GM12872 (cell line): ENCODE data around the gene ENPP5.

Experiments
- CTCF ChIP-seq: IDR thresholded peaks from 3 replicates; pipeline ENCODE4 v1.5.1; 2011; ENCODE audit warnings: low read depth, mild to moderate bottlenecking, low read length, moderate library complexity; ENCODE audit not compliant: insufficient read depth

Gene ENPP5

GRCh38 chr6:46136831-46137230 is 33.9 kb downstream of the ENPP5 start:
- no peak for TF ChIP-seq CTCF

GRCh38 chr6:46135176-46135575 is 35.6 kb downstream of the ENPP5 start:
- TF ChIP-seq CTCF, result no peak

- no peak for TF ChIP-seq CTCF
Measured at GRCh38 chr6:46134216-46134615, 36.6 kb downstream of the ENPP5 start.

- no peak for TF ChIP-seq CTCF
Measured at GRCh38 chr6:46130666-46131065, 40.1 kb downstream of the ENPP5 start.

- peak; percentile 36; the same call in 2 of the 3 replicates for TF ChIP-seq CTCF
Measured at GRCh38 chr6:46129629-46130511, 40.9 kb downstream of the ENPP5 start, which contains the start of gene ENPP4. Gene ENPP4, plus strand, starts transcription at chr6:46129989. Its CDS starts 9,595 bp downstream, at chr6:46139584.

GRCh38 chr6:46129291-46129628 is 41.5 kb downstream of the ENPP5 start:
- no peak for TF ChIP-seq CTCF

- no peak for TF ChIP-seq CTCF
Measured at GRCh38 chr6:46128476-46128875, 42.3 kb downstream of the ENPP5 start.
